WI38 (cell line): ENCODE measurements around the gene ASXL1.

Experiments used
- H3K4me3 ChIP-seq: 2 replicates; pipeline ENCODE4 v1.5.1; 2011; ENCODE audit warnings: low read depth, mild to moderate bottlenecking, control low read depth, low read length
- CTCF ChIP-seq: IDR thresholded peaks from 2 replicates; pipeline ENCODE4 v1.5.1; 2012; ENCODE audit warnings: low read depth, mild to moderate bottlenecking, control low read depth, low read length

The ASXL1 gene

GRCh38 chr20:32452776-32453466, 94.8 kb downstream of the ASXL1 start:
- H3K4me3 ChIP-seq = no peak overlapping the region
- no peak for TF ChIP-seq CTCF

GRCh38 chr20:32453467-32454163, 95.5 kb downstream of the ASXL1 start:
- no peak for TF ChIP-seq CTCF
- H3K4me3 ChIP-seq = no peak overlapping the region

- H3K4me3 ChIP-seq = no peak overlapping the region
- TF ChIP-seq CTCF = no peak
Observed at GRCh38 chr20:32454164-32455145, 96.3 kb downstream of the ASXL1 start.

DNA sequence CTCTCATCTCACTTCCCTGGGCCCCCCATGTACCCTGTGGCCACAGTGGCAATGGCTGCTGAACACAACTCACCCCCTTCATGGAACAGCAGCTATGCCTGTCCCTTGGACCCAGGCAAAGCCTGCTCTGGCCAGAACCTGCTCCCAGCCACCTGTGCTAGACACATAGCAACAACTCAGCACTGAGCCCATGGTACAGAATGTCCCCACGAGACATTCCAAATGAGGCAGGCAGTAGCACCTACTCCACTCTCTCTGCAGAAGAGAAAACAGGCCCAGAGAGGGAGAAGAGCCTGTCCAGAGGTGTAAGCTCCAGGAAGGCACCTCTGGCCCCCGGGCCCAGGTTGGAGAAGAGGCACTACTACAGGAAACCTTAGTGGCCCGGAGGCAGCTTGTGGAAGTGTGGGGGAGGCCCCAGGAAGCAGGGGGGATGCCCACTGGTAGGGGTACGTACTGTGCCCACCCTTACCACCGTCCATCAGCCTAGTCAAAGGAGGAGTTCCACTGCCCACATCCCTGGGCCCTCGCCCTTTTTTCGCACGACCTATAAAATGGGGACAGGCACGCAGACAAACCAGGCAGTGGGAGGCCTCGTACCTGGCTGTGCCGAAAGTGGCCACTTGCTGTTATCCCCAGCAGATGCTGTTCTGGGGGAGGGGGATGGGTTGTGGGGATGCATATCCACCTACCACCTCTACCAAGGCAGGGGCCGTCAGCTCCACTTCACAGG, 97.2 kb downstream of the ASXL1 start:
- no peak overlapping the region for H3K4me3 ChIP-seq

DNA sequence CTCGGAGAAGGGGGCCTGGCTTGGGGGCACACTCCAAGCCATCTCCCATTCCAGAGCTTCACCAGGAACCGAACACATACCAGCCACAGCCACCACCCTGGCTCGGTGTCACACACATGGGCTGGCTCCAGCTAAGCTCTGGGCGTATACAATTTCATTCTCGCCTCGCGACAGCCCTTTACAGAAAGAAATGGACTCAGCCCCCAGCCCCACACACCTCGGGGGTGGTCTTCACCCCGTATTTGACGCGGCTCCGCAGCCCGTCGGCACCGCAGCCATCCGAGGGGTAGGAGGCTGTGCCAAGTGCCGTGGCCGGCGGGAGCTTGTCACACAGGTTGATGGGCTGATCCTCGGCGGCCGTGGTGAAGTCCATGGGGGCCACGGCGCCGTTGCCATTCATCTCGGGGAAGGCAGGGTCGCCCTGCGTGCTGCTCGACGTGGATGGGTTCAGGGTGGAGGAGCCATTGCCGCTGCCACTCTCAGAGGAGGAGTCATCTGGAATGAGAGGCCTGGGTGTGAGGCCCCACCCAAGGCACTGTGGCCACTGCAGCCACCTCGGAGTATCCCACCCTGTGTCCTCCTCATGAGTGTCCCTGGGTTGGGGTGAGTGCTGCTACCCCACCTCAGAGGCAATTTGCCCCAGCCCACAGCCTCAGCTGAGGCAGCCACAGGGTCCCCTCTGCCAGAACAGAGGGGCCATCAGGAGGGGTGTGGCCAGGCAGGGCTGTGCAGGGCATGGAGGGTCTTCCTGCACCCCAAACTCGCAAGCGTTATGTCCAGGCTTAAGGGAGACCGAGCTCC, 98.0 kb downstream of the ASXL1 start:
- no peak for TF ChIP-seq CTCF
- H3K4me3 ChIP-seq = no peak overlapping the region

More for the DNA sequence above, 97.2 kb downstream of the ASXL1 start:
- no peak for TF ChIP-seq CTCF

DNA sequence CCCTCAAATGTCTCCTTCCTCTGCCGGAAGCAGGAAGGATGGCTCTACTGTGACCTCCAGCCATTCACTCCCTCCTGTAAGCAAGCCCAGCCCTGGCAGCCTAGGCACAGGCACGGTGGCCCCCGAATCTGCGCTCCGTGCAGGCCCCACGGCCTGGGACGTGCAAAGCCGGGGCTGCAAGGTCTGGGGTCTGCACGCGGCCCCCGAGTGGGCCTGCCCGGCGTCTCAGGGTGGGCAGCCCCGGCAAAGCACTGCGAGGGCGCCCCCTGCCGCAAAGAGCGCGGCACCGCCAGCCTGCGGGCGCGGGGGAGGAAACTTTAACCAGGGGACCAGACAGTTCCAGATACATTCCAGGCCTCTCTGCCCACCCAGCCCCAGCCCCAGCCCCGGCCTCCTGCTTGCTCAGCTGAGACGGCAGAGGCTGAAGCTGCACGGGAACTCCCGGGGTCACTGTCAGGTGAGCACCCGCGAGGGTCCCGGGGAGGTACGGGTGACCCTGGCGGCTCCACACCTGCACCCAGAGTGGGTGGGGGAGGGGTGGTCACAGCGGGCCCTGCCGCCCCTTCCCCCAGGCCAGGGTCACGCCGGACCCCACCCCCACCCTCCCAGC, 98.8 kb downstream of the ASXL1 start:
- peak; percentile 75 for TF ChIP-seq CTCF

More for the DNA sequence above, 98.8 kb downstream of the ASXL1 start:
- H3K4me3 ChIP-seq = peak overlapping the region; percentile 49
